Activated naive CD4-positive, alpha-beta T cell treated with anti-CD3 and anti-CD28 coated beads, Interleukin-2, amount 10 ng/mL, durations not matched to agents 7 days and 5 days (primary cell): ENCODE results near the gene SHISA7.

Experiments used
- CTCF ChIA-PET: fragments of 350-600 bp; sonication (Branson Sonifier 250); formaldehyde crosslinking; loops from one replicate; lab custom pipeline; 2021; ENCODE audit warnings: antibody characterized with exemption; lab: Charles Lee
- DNase-seq: peaks from one replicate; pipeline ENCODE4 v3.0.0-alpha.2; 2020
- H3K27ac Mint-ChIP-seq: one replicate; pipeline ENCODE4 v1.8.0; 2021; ENCODE audit warnings: mild to moderate bottlenecking, moderate library complexity, mixed read lengths
- H3K27me3 Mint-ChIP-seq: one replicate; pipeline ENCODE4 v1.8.0; 2021; ENCODE audit warnings: mild to moderate bottlenecking, mixed read lengths
- H3K36me3 Mint-ChIP-seq: one replicate; pipeline ENCODE4 v1.8.0; 2021; ENCODE audit warnings: mixed read lengths
- H3K4me1 Mint-ChIP-seq: one replicate; pipeline ENCODE4 v1.8.0; 2021; ENCODE audit warnings: mixed read lengths
- H3K4me3 Mint-ChIP-seq: one replicate; pipeline ENCODE4 v1.8.0; 2021; ENCODE audit warnings: mild to moderate bottlenecking, moderate library complexity, mixed read lengths
- H3K9me3 Mint-ChIP-seq: one replicate; pipeline ENCODE4 v1.8.0; 2021; ENCODE audit warnings: mixed read lengths

The SHISA7 gene

GRCh38 chr19:55398200-55398925, 44.7 kb downstream of the SHISA7 start:
- Mint-ChIP-seq H3K27ac (peak overlapping the region; percentile 72), H3K9me3 (no peaks in the 10 kb centered on the region), H3K27me3 (no peaks in the 10 kb centered on the region), H3K36me3 (peaks cover 28% of the 10 kb centered on the region), H3K4me1 (peaks cover 28% of the 10 kb centered on the region), H3K4me3 (no peak overlapping the region)
- CTCF ChIA-PET, result interaction anchor here (1.5 kb wide), 1 partner anchor 20 kb away, joined by 3 read pairs; no protein-coding TSS in a partner anchor
- no peak for DNase-seq

GRCh38 chr19:55392820-55393761, 50.0 kb downstream of the SHISA7 start:
- Mint-ChIP-seq H3K4me3 (no peak overlapping the region), H3K9me3 (no peaks in the 10 kb centered on the region), H3K36me3 (peaks cover 24% of the 10 kb centered on the region), H3K27ac (no peak overlapping the region), H3K4me1 (peaks cover 30% of the 10 kb centered on the region), H3K27me3 (no peaks in the 10 kb centered on the region)
- DNase-seq, result no peak
- CTCF ChIA-PET, result no interaction called here

- no peaks in the 10 kb centered on the region for H3K9me3 Mint-ChIP-seq
- H3K27ac Mint-ChIP-seq, result no peak overlapping the region
- H3K4me3 Mint-ChIP-seq, result no peak overlapping the region
- DNase-seq, result no peak
- peaks cover 35% of the 10 kb centered on the region for H3K36me3 Mint-ChIP-seq
- peaks cover 38% of the 10 kb centered on the region for H3K4me1 Mint-ChIP-seq
- no peaks in the 10 kb centered on the region for H3K27me3 Mint-ChIP-seq
- CTCF ChIA-PET, result no interaction called here
Measured at GRCh38 chr19:55391702-55392615, 51.1 kb downstream of the SHISA7 start.

GRCh38 chr19:55391191-55391670, 51.9 kb downstream of the SHISA7 start:
- no peak overlapping the region for H3K27ac Mint-ChIP-seq
- DNase-seq, result no peak
- no peaks in the 10 kb centered on the region for H3K27me3 Mint-ChIP-seq
- peaks cover 44% of the 10 kb centered on the region for H3K4me1 Mint-ChIP-seq
- no peaks in the 10 kb centered on the region for H3K9me3 Mint-ChIP-seq
- CTCF ChIA-PET, result no interaction called here
- H3K36me3 Mint-ChIP-seq, result peaks cover 42% of the 10 kb centered on the region
- no peak overlapping the region for H3K4me3 Mint-ChIP-seq

GRCh38 chr19:55390461-55390880, 52.6 kb downstream of the SHISA7 start:
- Mint-ChIP-seq H3K4me1 (peaks cover 46% of the 10 kb centered on the region), H3K4me3 (no peak overlapping the region), H3K27ac (no peak overlapping the region), H3K36me3 (peaks cover 49% of the 10 kb centered on the region), H3K27me3 (no peaks in the 10 kb centered on the region), H3K9me3 (no peaks in the 10 kb centered on the region)
- no peak for DNase-seq
- CTCF ChIA-PET, result interaction anchor here (1.0 kb wide), 1 partner anchor 89 kb away, joined by 3 read pairs; no protein-coding TSS in a partner anchor

GRCh38 chr19:55389386-55390317, 53.4 kb downstream of the SHISA7 start:
- Mint-ChIP-seq H3K4me3 (no peak overlapping the region), H3K36me3 (peaks cover 49% of the 10 kb centered on the region), H3K4me1 (peaks cover 52% of the 10 kb centered on the region), H3K27me3 (no peaks in the 10 kb centered on the region), H3K27ac (no peak overlapping the region), H3K9me3 (no peaks in the 10 kb centered on the region)
- DNase-seq, result no peak
- CTCF ChIA-PET, result interaction anchor here (1.0 kb wide), 1 partner anchor 88 kb away, joined by 3 read pairs; no protein-coding TSS in a partner anchor

GRCh38 chr19:55387736-55388497, 55.2 kb downstream of the SHISA7 start:
- CTCF ChIA-PET, result interaction anchor here (1.3 to 1.6 kb wide), 2 partner anchors 9 to 116 kb away, joined by 3 to 4 read pairs; no protein-coding TSS in a partner anchor
- Mint-ChIP-seq H3K4me3 (peak overlapping the region; percentile 97), H3K27me3 (no peaks in the 10 kb centered on the region), H3K4me1 (peaks cover 61% of the 10 kb centered on the region), H3K36me3 (peaks cover 50% of the 10 kb centered on the region), H3K9me3 (no peaks in the 10 kb centered on the region), H3K27ac (no peak overlapping the region)
- no peak for DNase-seq

GRCh38 chr19:55386493-55386971, 56.6 kb downstream of the SHISA7 start:
- Mint-ChIP-seq H3K4me3 (peak overlapping the region; percentile 97), H3K36me3 (peaks cover 58% of the 10 kb centered on the region), H3K27ac (peak overlapping the region; percentile 97), H3K27me3 (no peaks in the 10 kb centered on the region), H3K4me1 (peaks cover 75% of the 10 kb centered on the region), H3K9me3 (no peaks in the 10 kb centered on the region)
- no peak for DNase-seq
- CTCF ChIA-PET, result interaction anchor here (1.0 to 1.6 kb wide), 3 partner anchors 11 to 117 kb away, joined by 3 to 4 read pairs (median 3); no protein-coding TSS in a partner anchor

GRCh38 chr19:55385724-55386492, 57.2 kb downstream of the SHISA7 start, which contains the start of gene RPL28:
RPL28 (plus strand) TSS chr19:55385932; CDS start chr19:55386358, 426 bp downstream.
- CTCF ChIA-PET, result interaction anchor here (1.0 kb wide), 1 partner anchor 19 kb away, joined by 3 read pairs; no protein-coding TSS in a partner anchor
- H3K4me1 Mint-ChIP-seq, result peaks cover 76% of the 10 kb centered on the region

GRCh38 chr19:55384920-55385723, 58.0 kb downstream of the SHISA7 start:
- no peaks in the 10 kb centered on the region for H3K27me3 Mint-ChIP-seq
- peaks cover 54% of the 10 kb centered on the region for H3K36me3 Mint-ChIP-seq
- H3K4me1 Mint-ChIP-seq, result peaks cover 70% of the 10 kb centered on the region
- H3K9me3 Mint-ChIP-seq, result no peaks in the 10 kb centered on the region
- CTCF ChIA-PET, result interaction anchor here (0.9 to 3.1 kb wide), 7 partner anchors 19 to 131 kb away, joined by 3 to 25 read pairs (median 5); partner anchors contain the start of gene KMT5C
- peak; percentile 98 for DNase-seq
- H3K4me3 Mint-ChIP-seq, result peak overlapping the region; percentile 97
- H3K27ac Mint-ChIP-seq, result peak overlapping the region; percentile 97

More at GRCh38 chr19:55385724-55386492, 57.2 kb downstream of the SHISA7 start, which contains the start of gene RPL28:
- Mint-ChIP-seq H3K27ac (peak within 1 kb of the TSS; percentile 97), H3K9me3 (no peaks in the 10 kb centered on the region), H3K36me3 (peaks cover 60% of the 10 kb centered on the region), H3K27me3 (no peaks in the 10 kb centered on the region), H3K4me3 (peak within 1 kb of the TSS; percentile 97)
- DNase-seq, result peak; percentile 98
